ENCODE data around the gene TPO.

TPO gene

GRCh38 chr2:1552611-1553010, 139.3 kb downstream of the TPO start:
- Histone ChIP-seq H4K20me1 (ENCODE audit: insufficient read depth, low read length) (no peaks in the 10 kb centered on the region), H2AFZ (ENCODE audit: low read length) (no peak overlapping the region)
- DNase-seq: no peak

GRCh38 chr2:1553671-1554295, 140.5 kb downstream of the TPO start:
- no peaks in the 10 kb centered on the region for H4K20me1 ChIP-seq (ENCODE audit: insufficient read depth, low read length)
- H3K4me2 ChIP-seq (ENCODE audit: low read depth, low read length): no peak overlapping the region
- H3K9me3 ChIP-seq (replicated peaks; ENCODE audit: insufficient read depth, low read length): no peaks in the 10 kb centered on the region
- no peak for TF ChIP-seq EZH2 (optimal IDR thresholded peaks at IDR 0.05; ENCODE audit: low read depth, low read length)
- no peak for TF ChIP-seq EZH2phosphoT487 (IDR thresholded peaks at IDR 0.05; ENCODE audit: low read length)
- no peak for TF ChIP-seq CTCF (IDR thresholded peaks at IDR 0.05; ENCODE audit: low read length)
- H3K36me3 ChIP-seq (replicated peaks; ENCODE audit: insufficient read depth, low read length): no peaks in the 10 kb centered on the region
- H3K27ac ChIP-seq (ENCODE audit: low read length): no peak overlapping the region
- H3K27me3 ChIP-seq (replicated peaks; ENCODE audit: insufficient read depth, low read length): no peaks in the 10 kb centered on the region
- H3K4me3 ChIP-seq (ENCODE audit: low read length): no peak overlapping the region
- no peak for DNase-seq
- no peaks in the 10 kb centered on the region for H3F3A ChIP-seq (ENCODE audit: insufficient read depth, low read length)
- no peak overlapping the region for H2AFZ ChIP-seq (ENCODE audit: low read length)
- no peak overlapping the region for H3K9ac ChIP-seq (ENCODE audit: low read length)
- no peaks in the 10 kb centered on the region for H3K9me2 ChIP-seq (replicated peaks; ENCODE audit: insufficient read depth, low read length)
- no peaks in the 10 kb centered on the region for H3K4me1 ChIP-seq (ENCODE audit: low read length)
- H3K79me2 ChIP-seq (ENCODE audit: low read length): no peaks in the 10 kb centered on the region

More at GRCh38 chr2:1552611-1553010, 139.3 kb downstream of the TPO start:
- no peaks in the 10 kb centered on the region for H3F3A ChIP-seq (ENCODE audit: insufficient read depth, low read length)
- TF ChIP-seq EZH2phosphoT487 (IDR thresholded peaks at IDR 0.05; ENCODE audit: low read length): no peak
- TF ChIP-seq EZH2 (optimal IDR thresholded peaks at IDR 0.05; ENCODE audit: low read depth, low read length): no peak
- TF ChIP-seq CTCF (IDR thresholded peaks at IDR 0.05; ENCODE audit: low read length): no peak
- no peak overlapping the region for H3K9ac ChIP-seq (ENCODE audit: low read length)
- H3K4me1 ChIP-seq (ENCODE audit: low read length): no peaks in the 10 kb centered on the region
- H3K9me2 ChIP-seq (replicated peaks; ENCODE audit: insufficient read depth, low read length): no peaks in the 10 kb centered on the region
- H3K4me2 ChIP-seq (ENCODE audit: low read depth, low read length): no peak overlapping the region
- H3K27ac ChIP-seq (ENCODE audit: low read length): no peak overlapping the region
- H3K27me3 ChIP-seq (replicated peaks; ENCODE audit: insufficient read depth, low read length): no peaks in the 10 kb centered on the region
- H3K36me3 ChIP-seq (replicated peaks; ENCODE audit: insufficient read depth, low read length): no peaks in the 10 kb centered on the region
- H3K4me3 ChIP-seq (ENCODE audit: low read length): no peak overlapping the region
- no peaks in the 10 kb centered on the region for H3K79me2 ChIP-seq (ENCODE audit: low read length)
- no peaks in the 10 kb centered on the region for H3K9me3 ChIP-seq (replicated peaks; ENCODE audit: insufficient read depth, low read length)

- Histone ChIP-seq H4K20me1 (ENCODE audit: insufficient read depth, low read length) (no peaks in the 10 kb centered on the region), H3K27ac (ENCODE audit: low read length) (no peak overlapping the region), H3K9me3 (replicated peaks; ENCODE audit: insufficient read depth, low read length) (no peaks in the 10 kb centered on the region), H3K4me2 (ENCODE audit: low read depth, low read length) (no peak overlapping the region), H3K9me2 (replicated peaks; ENCODE audit: insufficient read depth, low read length) (no peaks in the 10 kb centered on the region), H3F3A (ENCODE audit: insufficient read depth, low read length) (no peaks in the 10 kb centered on the region), H3K36me3 (replicated peaks; ENCODE audit: insufficient read depth, low read length) (no peaks in the 10 kb centered on the region), H3K9ac (ENCODE audit: low read length) (no peak overlapping the region), H2AFZ (ENCODE audit: low read length) (no peak overlapping the region), H3K4me3 (ENCODE audit: low read length) (no peak overlapping the region), H3K79me2 (ENCODE audit: low read length) (no peaks in the 10 kb centered on the region), H3K4me1 (ENCODE audit: low read length) (no peaks in the 10 kb centered on the region), H3K27me3 (replicated peaks; ENCODE audit: insufficient read depth, low read length) (no peaks in the 10 kb centered on the region)
- no peak for TF ChIP-seq EZH2 (optimal IDR thresholded peaks at IDR 0.05; ENCODE audit: low read depth, low read length)
- no peak for TF ChIP-seq EZH2phosphoT487 (IDR thresholded peaks at IDR 0.05; ENCODE audit: low read length)
- DNase-seq: no peak
Measured at GRCh38 chr2:1556286-1556685, 143.0 kb downstream of the TPO start.

GRCh38 chr2:1556776-1557466, 143.7 kb downstream of the TPO start:
- Histone ChIP-seq H4K20me1 (ENCODE audit: insufficient read depth, low read length) (no peaks in the 10 kb centered on the region), H3K9me3 (replicated peaks; ENCODE audit: insufficient read depth, low read length) (no peaks in the 10 kb centered on the region), H3K79me2 (ENCODE audit: low read length) (no peaks in the 10 kb centered on the region), H3F3A (ENCODE audit: insufficient read depth, low read length) (no peaks in the 10 kb centered on the region), H3K27ac (ENCODE audit: low read length) (no peak overlapping the region), H3K27me3 (replicated peaks; ENCODE audit: insufficient read depth, low read length) (no peaks in the 10 kb centered on the region), H3K36me3 (replicated peaks; ENCODE audit: insufficient read depth, low read length) (no peaks in the 10 kb centered on the region), H3K9ac (ENCODE audit: low read length) (no peak overlapping the region), H3K4me3 (ENCODE audit: low read length) (no peak overlapping the region), H2AFZ (ENCODE audit: low read length) (no peak overlapping the region), H3K4me1 (ENCODE audit: low read length) (no peaks in the 10 kb centered on the region), H3K9me2 (replicated peaks; ENCODE audit: insufficient read depth, low read length) (no peaks in the 10 kb centered on the region), H3K4me2 (ENCODE audit: low read depth, low read length) (no peak overlapping the region)
- TF ChIP-seq CTCF (IDR thresholded peaks at IDR 0.05; ENCODE audit: low read length) (no peak), EZH2 (optimal IDR thresholded peaks at IDR 0.05; ENCODE audit: low read depth, low read length) (no peak), EZH2phosphoT487 (IDR thresholded peaks at IDR 0.05; ENCODE audit: low read length) (no peak)
- no peak for DNase-seq

Measured in MM.1S (cell line).